Hematopoietic multipotent progenitor cell treated with erythropoietin and hydrocortisone succinate and interleukin-3 and kit ligand, for 15 days (in vitro differentiated cells): Measurements from ENCODE around the gene DEGS1.

Experiments
- DNase-seq: peaks from one replicate; pipeline ENCODE4 v3.0.0-alpha.2; 2015; ENCODE audit warnings: low spot score

Gene DEGS1

GRCh38 chr1:224182866-224183590 is at the start of gene DEGS1:
Gene DEGS1, plus strand, starts transcription at chr1:224183240. Its CDS starts 97 bp downstream, at chr1:224183337.
- DNase-seq: peak; percentile 77

- no peak for DNase-seq
Observed at GRCh38 chr1:224133741-224134299, 49.2 kb upstream of the DEGS1 start.

DNA sequence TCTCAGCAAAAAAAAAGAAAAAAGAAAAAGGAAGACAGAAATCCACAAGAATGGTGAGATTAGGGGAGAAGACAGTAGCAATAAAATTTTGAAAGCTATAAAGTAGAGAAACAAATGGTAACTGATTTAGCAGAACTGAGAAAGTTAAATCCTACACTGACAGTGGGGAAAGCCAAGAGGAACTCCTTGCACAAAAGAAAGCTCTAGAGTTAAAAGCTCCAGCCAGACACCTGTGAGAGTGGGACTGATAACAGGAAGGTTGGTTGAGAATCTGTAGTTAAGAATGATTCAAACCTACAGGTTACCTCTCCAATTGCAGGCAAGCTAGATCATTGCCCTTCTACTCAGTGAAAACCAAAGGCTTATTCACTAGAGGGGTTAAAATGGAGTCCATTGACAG is 45.5 kb upstream of the DEGS1 start:
- no peak for DNase-seq

DNA sequence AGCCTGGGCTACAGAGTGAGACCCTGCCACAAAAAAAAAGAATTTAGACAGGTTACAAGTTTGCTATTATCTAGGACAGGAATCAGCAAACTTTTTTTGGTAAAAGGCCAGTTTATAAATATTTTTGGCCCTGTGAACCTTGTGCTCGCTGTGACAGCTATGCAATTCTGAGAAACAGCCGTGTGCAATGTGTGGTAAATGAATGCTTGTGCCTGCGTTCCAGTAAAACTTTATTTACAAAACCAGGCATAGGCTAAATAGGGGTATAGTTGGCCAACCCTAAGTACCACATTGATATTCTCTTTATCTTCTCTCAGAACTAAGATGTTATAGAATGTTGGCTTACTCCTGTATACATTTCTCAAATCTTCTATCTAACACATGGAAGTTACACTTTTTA is 44.8 kb upstream of the DEGS1 start:
- no peak for DNase-seq

- DNase-seq: no peak
Observed at GRCh38 chr1:224141693-224142092, 41.3 kb upstream of the DEGS1 start.

- no peak for DNase-seq
Observed at GRCh38 chr1:224149709-224150108, 33.3 kb upstream of the DEGS1 start.

DNA sequence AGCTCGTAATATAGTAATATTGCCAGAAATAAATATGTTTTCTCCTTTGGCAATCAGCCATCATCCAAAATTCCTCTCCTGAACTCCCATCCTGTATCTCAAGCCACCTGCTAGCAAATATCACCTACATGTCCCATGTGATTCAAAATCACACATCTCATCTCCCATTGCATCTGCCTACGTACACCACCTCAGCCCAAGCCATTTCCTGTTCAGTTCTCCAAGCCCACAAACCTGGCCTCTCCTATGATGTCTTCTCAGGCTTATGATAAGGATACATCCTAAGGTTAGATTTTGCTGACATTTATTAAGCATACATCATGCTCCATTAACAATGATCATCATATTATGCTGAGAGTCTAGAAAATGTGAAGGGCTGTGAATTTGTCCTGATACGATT is 31.9 kb upstream of the DEGS1 start:
- no peak for DNase-seq

DNA sequence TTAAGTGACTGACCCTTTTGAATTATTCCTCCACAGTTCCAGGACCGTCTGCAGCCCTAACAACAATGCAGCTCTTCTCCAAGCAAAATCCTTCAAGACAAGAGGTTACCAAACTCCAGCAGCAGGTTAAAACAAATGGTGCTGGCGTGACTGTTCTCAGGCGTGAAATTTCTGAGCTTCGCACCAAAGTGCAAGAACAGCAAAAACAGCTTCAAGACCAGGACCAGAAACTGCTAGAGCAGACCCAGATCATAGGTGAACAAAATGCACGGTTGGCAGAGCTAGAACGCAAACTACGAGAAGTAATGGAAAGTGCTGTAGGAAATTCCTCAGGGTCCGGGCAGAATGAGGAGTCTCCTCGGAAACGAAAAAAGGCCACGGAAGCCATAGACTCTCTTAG is 25.7 kb upstream of the DEGS1 start:
- DNase-seq: no peak

GRCh38 chr1:224159541-224159940 is 23.5 kb upstream of the DEGS1 start:
- no peak for DNase-seq

GRCh38 chr1:224160171-224160682 is 22.8 kb upstream of the DEGS1 start:
- peak; percentile 78 for DNase-seq

- DNase-seq: no peak
Observed at GRCh38 chr1:224162768-224163167, 20.3 kb upstream of the DEGS1 start.

DNA sequence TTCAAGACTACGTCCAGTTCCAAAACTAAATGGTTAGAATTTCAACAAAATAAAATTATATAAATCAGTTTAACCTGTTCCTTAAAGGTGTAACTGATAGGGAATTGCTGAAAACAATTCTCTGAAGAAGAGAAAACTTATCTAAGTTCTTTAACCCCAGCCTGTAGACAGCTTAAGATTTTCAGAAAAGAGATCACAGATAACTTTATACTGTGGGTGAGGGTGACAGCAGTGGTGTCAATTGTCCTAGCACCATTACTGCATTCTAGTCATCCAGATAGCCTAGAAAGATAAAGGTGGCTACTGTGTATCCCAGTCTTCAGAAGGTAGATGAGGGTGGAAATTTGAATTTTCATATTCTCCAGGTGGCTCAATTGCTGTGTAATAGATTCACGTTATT is 19.7 kb upstream of the DEGS1 start:
- no peak for DNase-seq

GRCh38 chr1:224168859-224169380 is 14.1 kb upstream of the DEGS1 start:
- DNase-seq: no peak

GRCh38 chr1:224169718-224170270 is 13.2 kb upstream of the DEGS1 start:
- DNase-seq: no peak

DNA sequence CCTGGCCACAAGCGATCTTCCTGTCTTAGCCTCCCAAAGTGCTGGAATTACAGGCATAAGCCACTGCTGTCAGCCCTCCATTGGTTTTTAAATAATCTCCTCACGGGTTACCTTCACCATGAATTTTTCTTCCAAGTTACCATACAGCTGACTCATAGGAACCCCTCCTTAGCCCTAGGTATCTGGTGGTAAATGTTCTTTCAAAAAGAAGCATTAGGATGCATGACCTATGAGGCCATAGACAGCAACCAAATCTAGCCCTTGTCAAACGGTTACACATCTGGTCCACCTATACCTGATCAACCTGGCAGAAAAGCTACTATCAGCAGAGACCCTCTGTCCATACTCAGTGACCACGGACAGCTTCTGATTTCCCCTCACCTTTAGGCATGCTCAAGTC is 12.7 kb upstream of the DEGS1 start:
- no peak for DNase-seq

GRCh38 chr1:224170748-224171478 is 12.1 kb upstream of the DEGS1 start:
- no peak for DNase-seq

DNA sequence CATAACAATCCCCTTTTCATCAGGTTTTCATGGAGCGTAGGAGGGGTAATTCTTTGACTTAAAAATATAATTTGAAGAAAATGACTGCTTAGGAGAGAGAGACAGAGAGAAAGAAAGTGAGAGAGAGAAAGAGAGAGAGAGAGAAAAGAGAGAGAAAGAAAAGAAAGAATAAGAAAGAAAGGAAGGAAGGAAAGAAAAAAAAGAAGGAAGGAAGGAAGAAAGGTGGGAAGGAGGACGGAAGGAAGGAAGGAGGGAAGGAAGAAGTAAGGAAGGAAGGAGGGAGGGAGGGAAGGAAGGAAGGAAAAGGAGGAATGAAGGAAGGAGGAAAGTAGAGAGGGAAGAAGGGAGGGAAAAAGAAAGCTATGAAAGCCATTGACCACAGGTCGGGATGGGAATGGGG is 10.8 kb upstream of the DEGS1 start:
- DNase-seq: no peak

DNA sequence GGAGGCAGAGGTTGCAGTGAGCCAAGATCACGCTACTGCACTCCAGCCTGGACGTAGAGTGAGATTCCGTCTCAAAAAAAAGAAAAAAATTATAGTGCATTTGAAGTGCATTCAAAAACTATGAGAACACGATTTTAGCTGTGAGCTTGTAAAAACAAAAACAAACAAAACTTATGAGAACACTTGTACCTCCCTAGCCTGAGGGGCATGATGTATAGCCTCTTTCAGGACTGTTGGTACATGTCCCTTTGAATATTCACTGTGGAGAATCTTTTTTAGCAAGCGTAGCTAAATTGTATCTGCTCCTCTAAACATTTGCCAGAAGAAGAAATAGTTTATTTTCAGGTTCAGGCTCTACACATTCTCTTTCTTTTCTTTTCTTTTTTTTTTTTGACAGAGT is 9.5 kb upstream of the DEGS1 start:
- DNase-seq: no peak

DNA sequence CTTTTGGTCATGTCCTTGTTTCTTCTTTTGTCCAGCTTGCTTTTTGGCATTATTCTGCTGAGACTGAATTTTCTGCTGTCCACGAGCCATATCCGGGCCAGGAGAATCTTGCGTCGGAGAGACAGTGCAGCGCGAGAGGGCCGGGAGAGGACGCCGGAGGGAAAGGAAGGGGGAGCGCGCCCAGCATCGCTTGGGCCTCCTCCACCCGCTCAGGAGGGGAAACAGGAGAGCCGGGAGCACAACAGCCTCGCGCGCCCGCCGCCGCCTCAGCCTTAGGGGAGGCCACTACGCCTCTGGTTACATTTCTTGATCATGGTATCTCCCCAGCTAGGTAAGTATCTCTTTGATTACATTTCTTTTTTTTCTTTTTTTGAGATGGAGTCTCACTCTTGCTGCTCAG is 7.4 kb upstream of the DEGS1 start:
- no peak for DNase-seq

DNA sequence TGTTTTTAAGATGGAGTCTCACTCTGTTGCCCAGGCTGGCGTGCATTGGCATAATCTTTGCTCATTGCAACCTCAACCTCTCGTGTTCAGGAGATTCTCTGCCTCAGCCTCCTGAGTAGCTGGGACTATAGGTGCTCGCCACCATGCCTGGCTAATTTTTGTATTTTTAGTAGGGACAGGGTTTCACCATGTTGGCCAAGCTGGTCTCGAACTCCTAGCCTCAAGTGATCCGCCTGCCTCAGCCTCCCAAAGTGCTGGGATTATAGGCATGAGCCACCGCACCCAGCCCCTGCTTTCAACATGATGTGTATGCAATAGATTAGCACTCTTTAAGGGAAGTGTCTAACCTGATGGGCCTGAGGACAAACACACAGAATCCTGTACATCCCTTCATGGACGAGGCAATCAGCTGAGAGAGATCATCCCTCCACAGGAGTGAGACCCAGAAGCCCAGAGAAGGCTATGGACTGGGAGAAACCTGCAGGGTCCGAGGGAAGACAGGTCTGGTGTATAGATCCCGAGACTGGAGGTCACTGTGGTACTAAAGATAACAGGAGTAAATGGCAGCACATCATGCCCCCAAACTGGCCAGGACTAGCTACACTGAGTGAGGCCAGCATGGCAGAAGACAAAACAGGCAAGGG is 5.6 kb upstream of the DEGS1 start:
- no peak for DNase-seq

- no peak for DNase-seq
Observed at GRCh38 chr1:224178894-224179293, 4.1 kb upstream of the DEGS1 start.

- DNase-seq: no peak
Observed at GRCh38 chr1:224180783-224181452, 2.1 kb upstream of the DEGS1 start.
